ENCODE data around the gene PRKN.

DNA sequence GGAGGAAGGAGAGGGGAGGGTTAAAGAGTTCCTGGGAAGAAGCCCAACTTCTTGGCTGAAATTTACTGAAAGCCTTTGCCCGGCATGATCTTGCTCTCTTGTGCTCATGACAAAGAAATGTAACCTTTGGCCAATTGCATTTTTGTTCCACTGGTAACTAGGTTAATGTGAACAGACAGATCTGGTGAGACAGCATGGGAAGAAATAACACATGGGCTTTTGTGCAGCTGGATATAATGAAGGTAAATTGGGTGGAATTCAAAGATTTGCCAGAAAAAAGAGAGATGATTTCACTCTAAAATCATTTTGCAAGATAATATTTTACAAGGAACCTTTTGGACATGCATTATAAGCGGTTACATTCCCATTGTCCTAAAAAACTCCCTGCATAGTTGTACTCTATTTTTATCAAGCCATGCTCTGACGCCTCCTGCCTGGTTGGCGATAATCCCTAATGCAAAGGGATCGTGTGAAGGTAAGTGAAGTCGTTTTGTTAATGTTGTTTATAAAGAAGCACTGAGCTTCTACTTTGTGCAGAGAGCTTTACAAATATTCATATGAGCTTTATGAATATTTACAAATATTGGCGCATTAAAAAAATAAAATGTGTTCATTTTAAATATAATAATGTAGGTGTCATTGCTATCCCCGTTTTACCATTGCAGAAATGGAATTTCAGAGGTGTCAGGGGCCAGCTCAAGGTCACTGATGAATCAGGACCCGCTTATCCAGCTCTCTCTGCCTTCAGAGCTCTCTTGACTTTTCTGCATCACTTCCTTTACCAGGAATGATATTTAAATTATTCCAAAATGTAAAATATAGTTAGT, 1292.4 kb downstream of the PRKN start:
- no peak for TF ChIP-seq EZH2 (IDR thresholded peaks at IDR 0.05; ENCODE audit: insufficient read depth, poor library complexity, severe bottlenecking)
- no peak for TF ChIP-seq EZH2phosphoT487 (IDR thresholded peaks at IDR 0.05; ENCODE audit: insufficient read depth, low read depth)
